22Rv1 (cell line): ENCODE data around the gene BEND4.

Experiments used
- CTCF ChIP-seq: fragments of 450-650 bp; IDR thresholded peaks from 2 replicates; pipeline ENCODE4 v1.5.1; 2017; ENCODE audit warnings: mild to moderate bottlenecking
- ZFX ChIP-seq: fragments of 450-650 bp; IDR thresholded peaks from 2 replicates; pipeline ENCODE4 v1.6.1; 2017; ENCODE audit warnings: antibody characterized with exemption, borderline replicate concordance

DNA sequence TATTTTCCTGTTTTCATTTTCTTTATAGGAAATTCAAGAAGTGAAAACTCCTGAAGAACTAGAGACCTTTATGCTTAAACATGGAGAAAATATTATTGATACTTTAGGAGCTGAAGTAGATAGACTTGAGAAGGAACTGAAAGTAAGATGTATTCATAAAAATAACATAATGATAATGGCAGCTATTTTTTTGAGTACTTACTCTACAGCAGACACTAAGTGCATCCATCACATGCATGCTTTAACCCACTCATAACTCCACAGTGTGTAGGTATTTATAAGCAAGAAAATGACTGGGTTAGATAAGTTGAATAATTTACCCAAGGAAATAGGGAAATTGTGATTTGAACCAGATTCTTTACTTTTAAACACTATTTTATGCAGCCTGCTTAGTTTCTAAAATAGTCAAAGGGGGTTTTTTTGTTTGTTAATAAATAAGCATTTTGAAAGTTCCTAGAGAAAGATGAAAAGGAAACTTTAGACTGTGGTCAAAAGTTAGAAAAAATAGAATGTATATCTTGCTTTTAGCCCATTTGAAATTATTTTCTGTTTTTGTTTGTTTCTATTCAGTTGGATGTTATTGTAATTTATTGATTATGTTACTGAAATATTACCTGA is 74.2 kb downstream of the BEND4 start:
- TF ChIP-seq CTCF: no peak
- no peak for TF ChIP-seq ZFX
